ENCODE data around the gene CYP1B1. TPM values are rescaled to one million over a fixed set of nuclear protein-coding genes. Genes with fewer than 3 reads are reported as not detected.

Gene CYP1B1
- total RNA-seq, 4 donors from 2014 or later, result 1.0 to 20.6 (median 12.8) TPM

DNA sequence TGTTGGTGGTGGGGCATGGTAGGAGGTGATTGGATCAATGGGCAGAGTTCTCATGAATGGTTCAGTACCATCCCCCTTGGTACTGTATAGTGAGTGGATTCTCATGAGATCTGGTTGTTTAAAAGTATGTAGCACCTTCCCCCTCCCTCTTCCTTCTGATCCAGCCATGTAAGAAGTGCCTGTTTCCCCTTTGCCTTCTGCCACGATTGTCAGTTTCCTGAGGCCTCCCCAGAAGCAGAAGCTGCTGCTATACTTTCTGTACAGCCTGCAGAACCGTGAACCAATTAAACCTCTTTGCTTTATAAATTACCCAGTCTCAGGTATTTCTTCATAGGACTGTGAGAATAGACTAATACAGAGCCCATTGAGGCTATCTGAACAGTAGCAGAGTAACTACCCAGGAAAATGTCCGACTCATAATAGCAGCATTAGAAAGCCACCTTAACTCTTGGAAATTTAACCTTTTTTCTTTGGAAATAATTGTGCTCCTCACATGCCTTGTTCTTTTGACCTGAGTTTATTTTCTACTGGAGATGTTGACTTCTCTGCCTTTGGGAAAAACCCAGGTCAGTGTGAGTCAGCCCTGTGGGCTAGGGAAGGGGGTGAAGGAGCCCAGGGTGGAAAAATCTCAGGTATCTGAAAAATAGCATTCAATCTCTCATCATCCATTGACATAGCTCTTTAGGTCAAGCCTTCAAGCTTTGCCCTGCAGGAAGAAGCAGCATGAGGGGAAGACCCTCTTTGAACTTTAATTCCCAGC is 18.1 kb downstream of the CYP1B1 start:
- WGBS, 2 donors, result 57 to 67% methylated on average over 3 of the region's 3 CpGs

GRCh38 chr2:38056216-38056615 is 19.7 kb downstream of the CYP1B1 start:
- TF ChIP-seq, protein P1, sequence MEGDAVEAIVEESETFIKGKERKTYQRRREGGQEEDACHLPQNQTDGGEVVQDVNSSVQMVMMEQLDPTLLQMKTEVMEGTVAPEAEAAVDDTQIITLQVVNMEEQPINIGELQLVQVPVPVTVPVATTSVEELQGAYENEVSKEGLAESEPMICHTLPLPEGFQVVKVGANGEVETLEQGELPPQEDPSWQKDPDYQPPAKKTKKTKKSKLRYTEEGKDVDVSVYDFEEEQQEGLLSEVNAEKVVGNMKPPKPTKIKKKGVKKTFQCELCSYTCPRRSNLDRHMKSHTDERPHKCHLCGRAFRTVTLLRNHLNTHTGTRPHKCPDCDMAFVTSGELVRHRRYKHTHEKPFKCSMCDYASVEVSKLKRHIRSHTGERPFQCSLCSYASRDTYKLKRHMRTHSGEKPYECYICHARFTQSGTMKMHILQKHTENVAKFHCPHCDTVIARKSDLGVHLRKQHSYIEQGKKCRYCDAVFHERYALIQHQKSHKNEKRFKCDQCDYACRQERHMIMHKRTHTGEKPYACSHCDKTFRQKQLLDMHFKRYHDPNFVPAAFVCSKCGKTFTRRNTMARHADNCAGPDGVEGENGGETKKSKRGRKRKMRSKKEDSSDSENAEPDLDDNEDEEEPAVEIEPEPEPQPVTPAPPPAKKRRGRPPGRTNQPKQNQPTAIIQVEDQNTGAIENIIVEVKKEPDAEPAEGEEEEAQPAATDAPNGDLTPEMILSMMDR (IDR thresholded peaks at IDR 0.05), result no peak
- TF ChIP-seq POLR2A (IDR thresholded peaks at IDR 0.05), result no peak
- Histone ChIP-seq H3K36me3 (no peaks in the 10 kb centered on the region), H3K9me3 (no peaks in the 10 kb centered on the region), H3K27me3 (peaks cover 0 to 4% (median 0%) of the 10 kb centered on the region in 4 donors), H3K4me1 (no peaks in the 10 kb centered on the region), H3K27ac (no peak overlapping the region), H3K4me3 (no peak overlapping the region)
- intact Hi-C loops (cut with DNase I), result no loop called here
- WGBS, 2 donors, result 46% methylated on average over 3 of the region's 3 CpGs
- no peak for DNase-seq

More for the DNA sequence above, 18.1 kb downstream of the CYP1B1 start:
- Histone ChIP-seq H3K4me3 (no peak overlapping the region), H3K9me3 (no peaks in the 10 kb centered on the region), H3K36me3 (no peaks in the 10 kb centered on the region), H3K27ac (no peak overlapping the region), H3K27me3 (peaks cover 0 to 4% (median 0%) of the 10 kb centered on the region in 4 donors), H3K4me1 (no peaks in the 10 kb centered on the region)
- no peak for DNase-seq
- no peak for TF ChIP-seq POLR2A (IDR thresholded peaks at IDR 0.05)
- intact Hi-C loops (cut with DNase I), result no loop called here

GRCh38 chr2:38045811-38046210 is 30.1 kb downstream of the CYP1B1 start:
- no peak for TF ChIP-seq POLR2A (IDR thresholded peaks at IDR 0.05)
- TF ChIP-seq, protein P1 (IDR thresholded peaks at IDR 0.05), result no peak
- 76 to 92% methylated on average over 4 of the region's 4 CpGs for WGBS, 2 donors
- Histone ChIP-seq H3K27me3 (peaks cover 0 to 25% (median 0%) of the 10 kb centered on the region in 4 donors), H3K9me3 (no peaks in the 10 kb centered on the region), H3K4me1 (no peaks in the 10 kb centered on the region), H3K36me3 (no peaks in the 10 kb centered on the region), H3K27ac (no peak overlapping the region), H3K4me3 (no peak overlapping the region)
- intact Hi-C loops (cut with DNase I), result no loop called here
- DNase-seq, result no peak

- no peak for TF ChIP-seq POLR2A (IDR thresholded peaks at IDR 0.05)
- TF ChIP-seq, protein P1 (IDR thresholded peaks at IDR 0.05), result no peak
- WGBS, 2 donors, result 50 to 57% methylated on average over 9 of the region's 9 CpGs
- intact Hi-C loops (cut with DNase I), result no loop called here
- no peak for DNase-seq
- Histone ChIP-seq H3K36me3 (no peaks in the 10 kb centered on the region), H3K9me3 (no peaks in the 10 kb centered on the region), H3K4me1 (peaks cover 5 to 19% (median 7%) of the 10 kb centered on the region in 3 donors), H3K27me3 (peaks cover 0 to 50% (median 0%) of the 10 kb centered on the region in 4 donors), H3K27ac (no peak overlapping the region), H3K4me3 (no peak overlapping the region)
These were observed 36.6 kb downstream of the CYP1B1 start for GRCh38 chr2:38039121-38039910.

- Histone ChIP-seq H3K27ac (peak overlapping the region in 3 of 4 donors; percentile 38 to 62 (median 50)), H3K36me3 (no peaks in the 10 kb centered on the region), H3K4me1 (peaks cover 5 to 19% (median 7%) of the 10 kb centered on the region in 3 donors), H3K9me3 (no peaks in the 10 kb centered on the region), H3K27me3 (peaks cover 0 to 47% (median 0%) of the 10 kb centered on the region in 4 donors), H3K4me3 (peak overlapping the region in 3 of 4 donors; percentile 27 to 56 (median 32))
- TF ChIP-seq, protein P1 (IDR thresholded peaks at IDR 0.05), result no peak
- TF ChIP-seq POLR2A (IDR thresholded peaks at IDR 0.05), result no peak
- intact Hi-C loops (cut with DNase I), result no loop called here
- DNase-seq, result no peak
- 29 to 67% methylated on average over 2 of the region's 5 CpGs for WGBS, 2 donors
These were observed 37.3 kb downstream of the CYP1B1 start for GRCh38 chr2:38038682-38039081.

All from esophagus squamous epithelium (tissue), 5 donors.